HepG2 (cell line): ENCODE results near the gene PTPRM. TPM values are rescaled to one million over a fixed set of nuclear protein-coding genes. Genes with fewer than 3 reads are reported as not detected.

Experiments used
- AHR ChIP-seq: IDR thresholded peaks from 2 replicates; pipeline ENCODE4 v1.6.1; 2018; ENCODE audit warnings: missing genetic modification reagents, missing compliant biosample characterization
- DR1 ChIP-seq: sonication (generic); formaldehyde crosslinking; IDR thresholded peaks from 2 replicates; pipeline ENCODE4 v1.8.0; 2021; ENCODE audit warnings: mild to moderate bottlenecking, missing genetic modification reagents, inconsistent platforms
- HMGA1 ChIP-seq: sonication (generic); formaldehyde crosslinking; conservative IDR thresholded peaks from 2 replicates; pipeline ENCODE4 v1.4.0; 2020; ENCODE audit warnings: missing genetic modification reagents
- JUN ChIP-seq: sonication (generic); formaldehyde crosslinking; IDR thresholded peaks from 2 replicates; pipeline ENCODE4 v1.4.0; 2020; ENCODE audit warnings: mild to moderate bottlenecking, missing genetic modification reagents
- RORA ChIP-seq: sonication (generic); formaldehyde crosslinking; IDR thresholded peaks from 2 replicates; pipeline ENCODE4 v1.5.0; 2020; ENCODE audit warnings: mild to moderate bottlenecking, missing genetic modification reagents, moderate library complexity
- ZBTB7A ChIP-seq: sonication (generic); formaldehyde crosslinking; IDR thresholded peaks from 2 replicates; pipeline ENCODE4 v1.8.0; 2022; ENCODE audit warnings: mild to moderate bottlenecking, missing genetic modification reagents
- ZFP36 ChIP-seq: fragments of 150-350 bp; IDR thresholded peaks from 2 replicates; pipeline ENCODE4 v1.6.1; 2018; ENCODE audit warnings: borderline replicate concordance, low read length, low read depth; ENCODE audit not compliant: partially characterized antibody
- ZNF225 ChIP-seq: sonication (generic); formaldehyde crosslinking; IDR thresholded peaks from 2 replicates; pipeline ENCODE4 v1.4.0; 2020; ENCODE audit warnings: mild to moderate bottlenecking, missing genetic modification reagents
- polyA plus RNA-seq, 8 experiments: library from polyadenylated mRNA; depleted of rRNA in 3 of 8; stranded (reverse) in 7 of 8; unstranded in 1 of 8; fragments of >200 nt; fragmentation: Illumina TruSeq in 4 of 8; extraction: Trizol in 4 of 8; gene quantifications; 2 replicates each; pipeline versions ENCODE4 v1.2.1 to v1.2.3, GENCODE V29; 2011 to 2016; ENCODE audit warnings: low read depth in 4 of 8, missing spikeins in 1 of 8, mixed read lengths in 1 of 8; ENCODE audit not compliant: insufficient read depth in 1 of 8
- total RNA-seq, 5 experiments: library from RNA; depleted of rRNA; stranded (reverse); fragments of >200 nt; fragmentation: Illumina TruSeq; extraction: Trizol; gene quantifications; 2 replicates each; pipeline ENCODE4 v1.2.3, GENCODE V29; 2016; ENCODE audit warnings: low read depth in 1 of 5
- TF ChIP-seq, protein P1 (sequence below), 2 experiments: fragments of 450-650 bp in 1 of 2; sonication (generic) in 1 of 2; formaldehyde crosslinking in 1 of 2; IDR thresholded peaks; 2 replicates each; pipeline versions ENCODE4 v1.6.1 to v1.8.0; 2016 to 2022; ENCODE audit warnings: antibody characterized with exemption in 1 of 2, mild to moderate bottlenecking in 1 of 2, missing genetic modification reagents in 1 of 2
- TF ChIP-seq, protein P2 (sequence below), 2 experiments: fragments of 450-650 bp in 1 of 2; sonication (generic) in 1 of 2; formaldehyde crosslinking; IDR thresholded peaks; 2 replicates each; pipeline versions ENCODE4 v1.5.0 to v1.8.0; 2020 to 2022; ENCODE audit warnings: mild to moderate bottlenecking in 1 of 2, missing genetic modification reagents in 1 of 2
- TF ChIP-seq, protein P3 (sequence below): sonication (generic); formaldehyde crosslinking; IDR thresholded peaks from one replicate; pipeline ENCODE4 v1.5.1; 2020; ENCODE audit warnings: mild to moderate bottlenecking, missing genetic modification reagents; ENCODE audit errors: not compliant biosample characterization

The PTPRM gene
- total and polyA plus RNA-seq, 2 of the 13 experiments (the other 11 are each of a cell fraction or from before 2014, with no cell fraction given) = 12.6 to 108 TPM

DNA sequence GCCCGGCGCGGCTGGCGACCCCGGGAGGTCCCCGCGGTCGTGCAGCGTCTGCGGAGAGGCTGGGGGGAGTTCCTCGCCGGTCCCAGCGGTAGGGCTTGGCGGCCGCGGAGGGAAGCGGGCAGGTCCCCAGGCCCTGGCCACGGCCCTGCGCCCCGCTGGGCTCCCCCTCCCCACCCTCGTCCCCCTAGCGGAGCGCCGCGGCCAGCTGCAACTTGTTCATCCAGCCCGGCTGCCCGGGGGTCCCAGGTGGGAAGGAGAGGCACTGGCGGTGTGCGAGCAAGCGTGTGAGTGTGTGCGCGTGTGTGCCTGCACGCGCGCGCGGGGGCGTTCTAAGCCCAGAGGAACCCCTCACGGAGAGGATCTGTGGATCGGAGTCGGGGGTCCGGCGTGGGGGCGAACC is 1.3 kb downstream of the PTPRM start (continued):
- TF ChIP-seq, protein P1, sequence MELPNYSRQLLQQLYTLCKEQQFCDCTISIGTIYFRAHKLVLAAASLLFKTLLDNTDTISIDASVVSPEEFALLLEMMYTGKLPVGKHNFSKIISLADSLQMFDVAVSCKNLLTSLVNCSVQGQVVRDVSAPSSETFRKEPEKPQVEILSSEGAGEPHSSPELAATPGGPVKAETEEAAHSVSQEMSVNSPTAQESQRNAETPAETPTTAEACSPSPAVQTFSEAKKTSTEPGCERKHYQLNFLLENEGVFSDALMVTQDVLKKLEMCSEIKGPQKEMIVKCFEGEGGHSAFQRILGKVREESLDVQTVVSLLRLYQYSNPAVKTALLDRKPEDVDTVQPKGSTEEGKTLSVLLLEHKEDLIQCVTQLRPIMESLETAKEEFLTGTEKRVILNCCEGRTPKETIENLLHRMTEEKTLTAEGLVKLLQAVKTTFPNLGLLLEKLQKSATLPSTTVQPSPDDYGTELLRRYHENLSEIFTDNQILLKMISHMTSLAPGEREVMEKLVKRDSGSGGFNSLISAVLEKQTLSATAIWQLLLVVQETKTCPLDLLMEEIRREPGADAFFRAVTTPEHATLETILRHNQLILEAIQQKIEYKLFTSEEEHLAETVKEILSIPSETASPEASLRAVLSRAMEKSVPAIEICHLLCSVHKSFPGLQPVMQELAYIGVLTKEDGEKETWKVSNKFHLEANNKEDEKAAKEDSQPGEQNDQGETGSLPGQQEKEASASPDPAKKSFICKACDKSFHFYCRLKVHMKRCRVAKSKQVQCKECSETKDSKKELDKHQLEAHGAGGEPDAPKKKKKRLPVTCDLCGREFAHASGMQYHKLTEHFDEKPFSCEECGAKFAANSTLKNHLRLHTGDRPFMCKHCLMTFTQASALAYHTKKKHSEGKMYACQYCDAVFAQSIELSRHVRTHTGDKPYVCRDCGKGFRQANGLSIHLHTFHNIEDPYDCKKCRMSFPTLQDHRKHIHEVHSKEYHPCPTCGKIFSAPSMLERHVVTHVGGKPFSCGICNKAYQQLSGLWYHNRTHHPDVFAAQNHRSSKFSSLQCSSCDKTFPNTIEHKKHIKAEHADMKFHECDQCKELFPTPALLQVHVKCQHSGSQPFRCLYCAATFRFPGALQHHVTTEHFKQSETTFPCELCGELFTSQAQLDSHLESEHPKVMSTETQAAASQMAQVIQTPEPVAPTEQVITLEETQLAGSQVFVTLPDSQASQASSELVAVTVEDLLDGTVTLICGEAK (IDR thresholded peaks at IDR 0.05) = no peak
- TF ChIP-seq, protein P1 (CRISPR knock-in tag; IDR thresholded peaks at IDR 0.05) = no peak
- TF ChIP-seq ZBTB7A (CRISPR knock-in tag) (0 out of 2 replicates have a peak, but pooled peaks have one; percentile 81), JUN (CRISPR knock-in tag) (no peak), ZNF225 (CRISPR knock-in tag) (no peak), DR1 (0 out of 2 replicates have a peak, but pooled peaks have one; percentile 20), ZFP36 (no peak), HMGA1 (CRISPR knock-in tag) (no peak), AHR (CRISPR knock-in tag) (no peak), RORA (no peak)
- TF ChIP-seq, protein P2, sequence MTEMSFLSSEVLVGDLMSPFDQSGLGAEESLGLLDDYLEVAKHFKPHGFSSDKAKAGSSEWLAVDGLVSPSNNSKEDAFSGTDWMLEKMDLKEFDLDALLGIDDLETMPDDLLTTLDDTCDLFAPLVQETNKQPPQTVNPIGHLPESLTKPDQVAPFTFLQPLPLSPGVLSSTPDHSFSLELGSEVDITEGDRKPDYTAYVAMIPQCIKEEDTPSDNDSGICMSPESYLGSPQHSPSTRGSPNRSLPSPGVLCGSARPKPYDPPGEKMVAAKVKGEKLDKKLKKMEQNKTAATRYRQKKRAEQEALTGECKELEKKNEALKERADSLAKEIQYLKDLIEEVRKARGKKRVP (CRISPR knock-in tag; IDR thresholded peaks at IDR 0.05) = 0 out of 4 replicates have a peak, but pooled peaks of 1 of the 2 experiments have one; percentile 25
- TF ChIP-seq, protein P3, sequence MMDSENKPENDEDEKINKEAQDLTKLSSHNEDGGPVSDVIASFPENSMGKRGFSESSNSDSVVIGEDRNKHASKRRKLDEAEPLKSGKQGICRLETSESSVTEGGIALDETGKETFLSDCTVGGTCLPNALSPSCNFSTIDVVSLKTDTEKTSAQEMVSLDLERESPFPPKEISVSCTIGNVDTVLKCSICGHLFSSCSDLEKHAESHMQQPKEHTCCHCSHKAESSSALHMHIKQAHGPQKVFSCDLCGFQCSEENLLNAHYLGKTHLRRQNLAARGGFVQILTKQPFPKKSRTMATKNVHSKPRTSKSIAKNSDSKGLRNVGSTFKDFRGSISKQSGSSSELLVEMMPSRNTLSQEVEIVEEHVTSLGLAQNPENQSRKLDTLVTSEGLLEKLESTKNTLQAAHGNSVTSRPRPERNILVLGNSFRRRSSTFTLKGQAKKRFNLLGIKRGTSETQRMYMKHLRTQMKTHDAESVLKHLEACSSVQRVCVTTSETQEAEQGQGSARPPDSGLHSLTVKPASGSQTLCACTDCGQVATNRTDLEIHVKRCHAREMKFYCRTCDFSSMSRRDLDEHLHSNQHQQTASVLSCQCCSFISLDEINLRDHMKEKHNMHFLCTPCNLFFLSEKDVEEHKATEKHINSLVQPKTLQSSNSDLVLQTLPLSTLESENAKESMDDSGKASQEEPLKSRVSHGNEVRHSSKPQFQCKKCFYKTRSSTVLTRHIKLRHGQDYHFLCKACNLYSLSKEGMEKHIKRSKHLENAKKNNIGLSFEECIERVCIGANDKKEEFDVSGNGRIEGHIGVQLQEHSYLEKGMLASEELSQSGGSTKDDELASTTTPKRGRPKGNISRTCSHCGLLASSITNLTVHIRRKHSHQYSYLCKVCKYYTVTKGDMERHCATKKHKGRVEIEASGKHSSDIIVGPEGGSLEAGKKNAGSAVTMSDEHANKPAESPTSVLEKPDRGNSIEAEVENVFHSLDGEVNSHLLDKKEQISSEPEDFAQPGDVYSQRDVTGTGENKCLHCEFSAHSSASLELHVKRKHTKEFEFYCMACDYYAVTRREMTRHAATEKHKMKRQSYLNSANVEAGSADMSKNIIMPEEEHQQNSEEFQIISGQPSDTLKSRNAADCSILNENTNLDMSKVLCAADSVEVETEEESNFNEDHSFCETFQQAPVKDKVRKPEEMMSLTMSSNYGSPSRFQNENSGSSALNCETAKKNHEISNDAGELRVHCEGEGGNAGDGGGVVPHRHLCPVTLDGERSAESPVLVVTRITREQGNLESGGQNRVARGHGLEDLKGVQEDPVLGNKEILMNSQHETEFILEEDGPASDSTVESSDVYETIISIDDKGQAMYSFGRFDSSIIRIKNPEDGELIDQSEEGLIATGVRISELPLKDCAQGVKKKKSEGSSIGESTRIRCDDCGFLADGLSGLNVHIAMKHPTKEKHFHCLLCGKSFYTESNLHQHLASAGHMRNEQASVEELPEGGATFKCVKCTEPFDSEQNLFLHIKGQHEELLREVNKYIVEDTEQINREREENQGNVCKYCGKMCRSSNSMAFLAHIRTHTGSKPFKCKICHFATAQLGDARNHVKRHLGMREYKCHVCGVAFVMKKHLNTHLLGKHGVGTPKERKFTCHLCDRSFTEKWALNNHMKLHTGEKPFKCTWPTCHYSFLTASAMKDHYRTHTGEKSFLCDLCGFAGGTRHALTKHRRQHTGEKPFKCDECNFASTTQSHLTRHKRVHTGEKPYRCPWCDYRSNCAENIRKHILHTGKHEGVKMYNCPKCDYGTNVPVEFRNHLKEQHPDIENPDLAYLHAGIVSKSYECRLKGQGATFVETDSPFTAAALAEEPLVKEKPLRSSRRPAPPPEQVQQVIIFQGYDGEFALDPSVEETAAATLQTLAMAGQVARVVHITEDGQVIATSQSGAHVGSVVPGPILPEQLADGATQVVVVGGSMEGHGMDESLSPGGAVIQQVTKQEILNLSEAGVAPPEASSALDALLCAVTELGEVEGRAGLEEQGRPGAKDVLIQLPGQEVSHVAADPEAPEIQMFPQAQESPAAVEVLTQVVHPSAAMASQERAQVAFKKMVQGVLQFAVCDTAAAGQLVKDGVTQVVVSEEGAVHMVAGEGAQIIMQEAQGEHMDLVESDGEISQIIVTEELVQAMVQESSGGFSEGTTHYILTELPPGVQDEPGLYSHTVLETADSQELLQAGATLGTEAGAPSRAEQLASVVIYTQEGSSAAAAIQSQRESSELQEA = no peak
